Cardiac muscle cell (in vitro differentiated cells and primary cell): Measurements from ENCODE around the gene ITSN1. TPM values are rescaled to one million over a fixed set of nuclear protein-coding genes. Genes with fewer than 3 reads are reported as not detected.

Experiments
- DNase-seq, 2 donors: peaks; one replicate each; pipeline versions ENCODE4 v3.0.0 to v3.0.0-alpha.2; 2010 to 2017; ENCODE audit warnings: low read depth in 1 of 2, low spot score in 1 of 2
- H3K27ac ChIP-seq: fragments of 200-600 bp; sonication (generic); 2 replicates; pipeline ENCODE4 v1.5.1; 2016
- H3K27me3 ChIP-seq: fragments of 200-600 bp; sonication (generic); 2 replicates; pipeline ENCODE4 v1.6.0; 2016; ENCODE audit warnings: control low read depth
- H3K36me3 ChIP-seq: fragments of 200-600 bp; sonication (generic); 2 replicates; pipeline ENCODE4 v1.5.1; 2016; ENCODE audit warnings: control low read depth
- H3K4me1 ChIP-seq: fragments of 200-600 bp; sonication (generic); 2 replicates; pipeline ENCODE4 v1.8.1; 2017; ENCODE audit warnings: low read depth, mild to moderate bottlenecking, mixed run types
- H3K4me3 ChIP-seq: fragments of 200-600 bp; sonication (generic); 2 replicates; pipeline ENCODE4 v1.5.1; 2016; ENCODE audit warnings: mild to moderate bottlenecking
- H3K9me3 ChIP-seq: fragments of 200-600 bp; sonication (generic); 2 replicates; pipeline ENCODE4 v1.5.1; 2017; ENCODE audit warnings: low read depth, mild to moderate bottlenecking, control low read depth
- polyA plus RNA-seq: library from polyadenylated mRNA; unstranded; fragments of >200 nt; fragmentation: Nextera tagmentation; extraction: Ambion mirVana; gene quantifications from 2 replicates; pipeline ENCODE4 v1.2.1, GENCODE V29; 2016
- total RNA-seq: library from RNA; depleted of rRNA; stranded (reverse); fragments of >200 nt; gene quantifications from 2 replicates; pipeline ENCODE4 v1.2.3, GENCODE V29; 2016
- TF ChIP-seq, protein P1 (sequence below): IDR thresholded peaks from 2 replicates; pipeline ENCODE4 v1.5.1; 2012; ENCODE audit warnings: low read depth, mild to moderate bottlenecking, low read length

The ITSN1 gene
- total and polyA plus RNA-seq, 2 experiments from 2014 or later, result 92.4 to 125 TPM

DNA sequence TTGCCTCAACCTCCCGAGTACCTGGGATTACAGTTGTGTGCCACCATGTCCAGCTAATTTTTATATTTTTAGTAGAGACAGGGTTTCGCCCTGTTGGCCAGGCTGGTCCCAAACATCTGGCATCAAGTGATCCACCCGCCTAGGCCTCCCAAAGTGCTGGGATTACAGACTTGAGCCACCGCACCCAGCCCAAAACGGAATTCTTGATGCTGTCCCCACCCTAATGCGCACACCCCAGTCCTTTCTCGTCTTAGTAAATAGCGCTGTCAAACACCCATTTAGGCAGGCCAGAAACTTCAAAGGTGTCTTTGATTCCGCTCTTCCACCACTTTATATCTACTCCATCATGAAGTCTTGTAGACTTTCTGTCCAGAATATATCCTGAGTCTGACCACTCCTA is 35.1 kb downstream of the ITSN1 start:
- no peaks in the 10 kb centered on the region for H3K27me3 ChIP-seq
- no peaks in the 10 kb centered on the region for H3K4me1 ChIP-seq
- no peak overlapping the region for H3K27ac ChIP-seq
- TF ChIP-seq, protein P1, sequence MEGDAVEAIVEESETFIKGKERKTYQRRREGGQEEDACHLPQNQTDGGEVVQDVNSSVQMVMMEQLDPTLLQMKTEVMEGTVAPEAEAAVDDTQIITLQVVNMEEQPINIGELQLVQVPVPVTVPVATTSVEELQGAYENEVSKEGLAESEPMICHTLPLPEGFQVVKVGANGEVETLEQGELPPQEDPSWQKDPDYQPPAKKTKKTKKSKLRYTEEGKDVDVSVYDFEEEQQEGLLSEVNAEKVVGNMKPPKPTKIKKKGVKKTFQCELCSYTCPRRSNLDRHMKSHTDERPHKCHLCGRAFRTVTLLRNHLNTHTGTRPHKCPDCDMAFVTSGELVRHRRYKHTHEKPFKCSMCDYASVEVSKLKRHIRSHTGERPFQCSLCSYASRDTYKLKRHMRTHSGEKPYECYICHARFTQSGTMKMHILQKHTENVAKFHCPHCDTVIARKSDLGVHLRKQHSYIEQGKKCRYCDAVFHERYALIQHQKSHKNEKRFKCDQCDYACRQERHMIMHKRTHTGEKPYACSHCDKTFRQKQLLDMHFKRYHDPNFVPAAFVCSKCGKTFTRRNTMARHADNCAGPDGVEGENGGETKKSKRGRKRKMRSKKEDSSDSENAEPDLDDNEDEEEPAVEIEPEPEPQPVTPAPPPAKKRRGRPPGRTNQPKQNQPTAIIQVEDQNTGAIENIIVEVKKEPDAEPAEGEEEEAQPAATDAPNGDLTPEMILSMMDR, result no peak
- H3K4me3 ChIP-seq, result no peak overlapping the region
- H3K9me3 ChIP-seq, result no peaks in the 10 kb centered on the region
- no peak for DNase-seq
- H3K36me3 ChIP-seq, result no peaks in the 10 kb centered on the region

DNA sequence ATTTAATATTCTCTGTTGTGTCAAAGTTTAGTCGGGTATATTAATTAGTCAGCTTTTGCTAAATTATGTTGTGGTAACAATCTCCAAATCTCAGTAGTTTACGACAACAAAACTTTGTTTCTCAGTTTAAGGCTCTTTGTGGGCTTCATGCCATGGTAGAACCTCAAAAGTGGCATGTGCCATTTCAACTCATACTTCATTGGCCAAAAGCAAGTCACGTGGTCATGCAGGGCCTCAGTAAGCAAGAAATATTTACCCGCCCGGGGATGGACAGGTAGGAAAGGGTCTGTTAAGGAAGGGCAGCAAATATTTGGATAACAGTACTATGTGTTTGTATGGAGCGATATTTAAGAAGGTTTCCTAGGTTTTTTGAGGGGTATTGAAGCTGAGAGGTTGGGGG is 38.6 kb downstream of the ITSN1 start:
- Histone ChIP-seq H3K4me3 (no peak overlapping the region), H3K27ac (no peak overlapping the region), H3K27me3 (no peaks in the 10 kb centered on the region), H3K9me3 (no peaks in the 10 kb centered on the region), H3K36me3 (no peaks in the 10 kb centered on the region), H3K4me1 (peaks cover 31% of the 10 kb centered on the region)
- TF ChIP-seq, protein P1, result no peak
- DNase-seq, result no peak

DNA sequence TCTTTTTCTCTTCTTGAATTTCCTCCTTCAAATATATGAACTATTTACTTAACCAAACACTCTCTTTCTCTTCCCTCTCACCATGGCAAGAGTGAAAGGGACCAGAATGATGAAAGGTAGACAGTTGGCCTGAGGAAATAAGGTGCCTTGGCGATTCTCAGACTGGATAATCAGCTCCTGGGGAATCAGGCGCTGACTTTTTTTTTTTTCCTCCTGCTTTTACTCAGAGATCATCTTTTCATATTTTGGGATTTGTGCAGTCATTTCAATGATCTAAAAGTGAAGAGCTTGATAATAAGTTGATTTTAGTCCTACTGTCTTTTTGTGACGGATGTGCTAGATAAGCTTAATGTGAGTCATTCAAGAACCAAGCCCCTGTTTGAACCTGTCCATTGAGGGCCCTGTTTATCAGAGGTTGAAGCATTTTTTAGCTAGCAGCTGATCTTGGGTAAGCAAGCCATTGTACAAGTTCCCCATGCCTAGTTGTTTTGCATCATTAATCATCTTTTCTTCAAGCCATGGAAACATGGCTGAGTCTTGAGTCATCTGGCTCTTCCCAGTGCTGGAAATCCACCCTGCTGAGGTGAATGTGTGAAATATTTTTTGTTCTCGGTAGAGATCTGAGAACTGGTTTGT is 40.8 kb downstream of the ITSN1 start:
- Histone ChIP-seq H3K4me1 (peaks cover 53% of the 10 kb centered on the region), H3K4me3 (no peak overlapping the region), H3K27ac (peak overlapping the region; percentile 96), H3K36me3 (no peaks in the 10 kb centered on the region), H3K27me3 (no peaks in the 10 kb centered on the region), H3K9me3 (no peaks in the 10 kb centered on the region)
- TF ChIP-seq, protein P1, result no peak
- peak; percentile 28 to 90 for DNase-seq

DNA sequence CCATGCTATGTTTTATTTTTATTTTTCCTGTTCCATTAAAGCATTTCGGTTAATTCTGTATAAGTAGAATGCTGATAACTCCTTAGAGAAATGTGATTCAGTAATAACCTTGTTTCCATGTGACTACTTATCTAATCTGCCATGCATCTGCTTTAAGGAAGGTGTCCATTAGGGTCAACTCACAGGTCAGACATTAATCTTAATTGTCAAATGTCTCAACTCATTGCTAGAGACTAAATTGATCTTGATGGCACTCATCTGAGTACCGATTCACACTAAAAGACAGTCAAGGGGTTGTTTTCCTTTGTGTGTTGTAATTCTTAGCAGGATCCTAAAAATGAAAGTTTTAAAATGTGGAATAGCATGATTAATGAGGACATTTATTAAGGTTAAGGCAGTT is 41.8 kb downstream of the ITSN1 start:
- Histone ChIP-seq H3K9me3 (no peaks in the 10 kb centered on the region), H3K36me3 (no peaks in the 10 kb centered on the region), H3K27ac (peak overlapping the region; percentile 96), H3K4me1 (peaks cover 60% of the 10 kb centered on the region), H3K27me3 (no peaks in the 10 kb centered on the region), H3K4me3 (no peak overlapping the region)
- no peak for DNase-seq
- TF ChIP-seq, protein P1, result no peak

DNA sequence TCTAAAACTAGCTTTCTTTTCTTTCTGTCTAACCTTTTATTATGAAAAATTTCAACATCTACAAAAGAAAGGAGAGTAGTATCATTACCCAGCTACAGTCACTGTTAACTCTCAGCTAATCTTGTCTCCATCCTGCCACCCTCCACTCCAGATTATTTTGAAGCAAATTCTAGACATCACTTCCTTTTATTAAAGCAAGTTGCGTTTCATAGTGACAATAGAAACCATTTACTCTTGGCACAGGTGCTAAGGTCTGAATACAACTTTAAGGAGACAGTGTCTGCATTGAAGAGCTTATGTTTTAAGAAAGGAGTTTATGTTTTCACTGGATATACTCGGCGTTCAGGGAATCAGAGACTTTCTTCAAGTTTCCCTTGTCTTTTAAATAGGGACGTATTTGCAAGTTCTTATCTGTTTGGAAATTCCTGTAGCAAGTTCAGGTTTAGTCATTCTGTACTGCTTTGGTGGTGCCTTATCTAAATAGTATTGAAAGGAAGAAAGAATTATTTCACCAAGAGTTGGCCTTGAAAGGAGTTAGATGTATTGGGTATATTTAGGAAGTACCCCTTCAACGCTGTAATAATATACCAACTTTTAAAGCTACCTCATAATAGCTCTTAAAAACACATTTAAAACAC is 42.7 kb downstream of the ITSN1 start:
- TF ChIP-seq, protein P1, result no peak
- Histone ChIP-seq H3K9me3 (no peaks in the 10 kb centered on the region), H3K27me3 (no peaks in the 10 kb centered on the region), H3K36me3 (no peaks in the 10 kb centered on the region), H3K4me3 (peak overlapping the region; percentile 6), H3K27ac (peak overlapping the region; percentile 96), H3K4me1 (peaks cover 60% of the 10 kb centered on the region)
- DNase-seq, result peak in 1 of 2 donors; percentile 46
